T-cell (primary cell): ENCODE results near the gene DOCK7. TPM values are rescaled to one million over a fixed set of nuclear protein-coding genes. Genes with fewer than 3 reads are reported as not detected.
A peak's percentile ranks its signal among the peaks of the same experiment; 100 is the strongest.

Experiments
- ATAC-seq, 4 experiments: fragments of 200-7000 bp in 3 of 4; fragments of 150-1000 bp in 1 of 4; cut with Tn5 transposase; replicated peaks in 1 of 4; 1 replicate in 3 of 4; 2 replicates in 1 of 4; pipeline ENCODE4 v1.10.0; 2021; ENCODE audit warnings: moderate library complexity in 3 of 4, mild to moderate bottlenecking in 2 of 4, moderate number of reproducible peaks in 1 of 4
- CTCF ChIA-PET, 2 donors: fragments of 300-600 bp; sonication (Branson Sonifier 250); formaldehyde crosslinking; loops; one replicate each; lab custom pipeline; 2022; ENCODE audit warnings: antibody characterized with exemption in 2 of 2; lab: Charles Lee
- POLR2A ChIA-PET, 2 donors: fragments of 300-600 bp; sonication (Branson Sonifier 250); formaldehyde crosslinking; loops; one replicate each; lab custom pipeline; 2022; ENCODE audit warnings: antibody characterized with exemption in 2 of 2; lab: Charles Lee
- DNase-seq, 35 experiments: peaks; one replicate each; pipeline versions ENCODE4 v3.0.0 to v3.0.0-alpha.2; 2013 to 2023
- H3K27ac ChIP-seq: one replicate; pipeline ENCODE4 v1.5.1; 2013; ENCODE audit warnings: low read length
- H3K27me3 ChIP-seq, 2 experiments: replicated peaks in 1 of 2; 1 replicate in 1 of 2; 2 replicates in 1 of 2; pipeline versions ENCODE4 v1.6.1 to v1.7.0; 2013; ENCODE audit warnings: low read length in 1 of 2, mixed read lengths in 1 of 2; ENCODE audit not compliant: control insufficient read depth in 2 of 2, insufficient read depth in 2 of 2; ENCODE audit errors: extremely low read depth in 1 of 2
- H3K36me3 ChIP-seq, 2 donors: 1 replicate in 1 of 2; 2 replicates in 1 of 2; pipeline versions ENCODE4 v1.6.1 to v1.7.0; 2013; ENCODE audit warnings: low read length in 1 of 2; ENCODE audit not compliant: control insufficient read depth in 2 of 2, insufficient read depth in 1 of 2; ENCODE audit errors: extremely low read depth in 1 of 2
- H3K4me1 ChIP-seq, 2 experiments: 1 replicate in 1 of 2; 2 replicates in 1 of 2; pipeline versions ENCODE4 v1.6.1 to v1.7.0; 2013; ENCODE audit warnings: low read length in 2 of 2, mixed read lengths in 1 of 2; ENCODE audit not compliant: insufficient read depth in 2 of 2, control insufficient read depth in 1 of 2; ENCODE audit errors: extremely low read depth in 1 of 2
- H3K4me3 ChIP-seq, 2 donors: 1 replicate in 1 of 2; 2 replicates in 1 of 2; pipeline versions ENCODE4 v1.5.1 to v1.7.0; 2013; ENCODE audit warnings: mild to moderate bottlenecking in 2 of 2, low read length in 1 of 2, moderate library complexity in 1 of 2; ENCODE audit not compliant: control insufficient read depth in 1 of 2; ENCODE audit errors: extremely low read depth in 1 of 2
- H3K9me3 ChIP-seq: 2 replicates; pipeline ENCODE4 v1.7.0; 2013
- H3K27ac Mint-ChIP-seq, 2 donors: one replicate each; pipeline ENCODE4 v1.8.0; 2020 to 2021; ENCODE audit warnings: mild to moderate bottlenecking in 2 of 2, mixed read lengths in 2 of 2
- H3K27me3 Mint-ChIP-seq, 2 donors: one replicate each; pipeline ENCODE4 v1.8.0; 2021 to 2022; ENCODE audit warnings: mixed read lengths in 2 of 2
- H3K36me3 Mint-ChIP-seq: one replicate; pipeline ENCODE4 v1.8.0; 2021; ENCODE audit warnings: mixed read lengths
- H3K4me1 Mint-ChIP-seq, 3 donors: one replicate each; pipeline ENCODE4 v1.8.0; 2020 to 2022; ENCODE audit warnings: mixed read lengths in 3 of 3, mild to moderate bottlenecking in 1 of 3
- H3K4me3 Mint-ChIP-seq, 3 donors: one replicate each; pipeline ENCODE4 v1.8.0; 2020 to 2022; ENCODE audit warnings: mild to moderate bottlenecking in 3 of 3, mixed read lengths in 3 of 3, moderate library complexity in 3 of 3
- H3K9me3 Mint-ChIP-seq, 3 donors: one replicate each; pipeline ENCODE4 v1.8.0; 2020 to 2022; ENCODE audit warnings: mixed read lengths in 3 of 3
- WGBS: methylation state at CpG from one replicate; pipeline ENCODE4 v1.1.5; 2013; ENCODE audit warnings: missing lambda C conversion rate; ENCODE audit not compliant: insufficient coverage; 5-methylcytosine and 5-hydroxymethylcytosine counted together
- total RNA-seq, 35 experiments: library from RNA in 6 of 35; stranded (reverse) in 6 of 35; fragments of 120-200 nt in 1 of 35; gene quantifications; one replicate each; pipeline versions ENCODE4 v1.2.1 to v1.2.4 and lab custom pipeline; 2013 to 2026

DOCK7 gene
- total RNA-seq, 5 donors from 2014 or later (not counting 1 experiment from before 2014, with no cell fraction given), result 8.2 to 25.6 (median 11.2) TPM

- H3K4me3 Mint-ChIP-seq, result peak overlapping the region; percentile 92 to 97 (median 96)
- no peaks in the 10 kb centered on the region for H3K9me3 Mint-ChIP-seq
- Histone ChIP-seq H3K4me1 (peaks cover 18 to 26% of the 10 kb centered on the region in 2 experiments), H3K4me3 (peak overlapping the region; percentile 61 to 85), H3K27me3 (no peaks in the 10 kb centered on the region), H3K36me3 (peaks cover 0 to 11% of the 10 kb centered on the region in 2 donors), H3K27ac (peak overlapping the region; percentile 98), H3K9me3 (no peaks in the 10 kb centered on the region)
- peaks cover 18% of the 10 kb centered on the region for H3K36me3 Mint-ChIP-seq
- peak overlapping the region; percentile 98 to 100 for H3K27ac Mint-ChIP-seq
- H3K27me3 Mint-ChIP-seq, result no peaks in the 10 kb centered on the region
- DNase-seq, result peak in 31 of 35 experiments; percentile 8 to 61 (median 29)
- under 1% methylated on average over 53 of the region's 68 CpGs for WGBS
- H3K4me1 Mint-ChIP-seq, result peaks cover 44 to 54% (median 44%) of the 10 kb centered on the region in 3 donors
- ChIA-PET CTCF (interaction anchor here in 1 of 2 donors (0.6 kb wide), 1 partner anchor 245 kb away, joined by 3 read pairs; no protein-coding TSS in a partner anchor), POLR2A (no interaction called here)
- peak in 1 of 4 experiments; percentile 1 for ATAC-seq
These were observed 250.8 kb downstream of the DOCK7 start for GRCh38 chr1:62437273-62437940.

DNA sequence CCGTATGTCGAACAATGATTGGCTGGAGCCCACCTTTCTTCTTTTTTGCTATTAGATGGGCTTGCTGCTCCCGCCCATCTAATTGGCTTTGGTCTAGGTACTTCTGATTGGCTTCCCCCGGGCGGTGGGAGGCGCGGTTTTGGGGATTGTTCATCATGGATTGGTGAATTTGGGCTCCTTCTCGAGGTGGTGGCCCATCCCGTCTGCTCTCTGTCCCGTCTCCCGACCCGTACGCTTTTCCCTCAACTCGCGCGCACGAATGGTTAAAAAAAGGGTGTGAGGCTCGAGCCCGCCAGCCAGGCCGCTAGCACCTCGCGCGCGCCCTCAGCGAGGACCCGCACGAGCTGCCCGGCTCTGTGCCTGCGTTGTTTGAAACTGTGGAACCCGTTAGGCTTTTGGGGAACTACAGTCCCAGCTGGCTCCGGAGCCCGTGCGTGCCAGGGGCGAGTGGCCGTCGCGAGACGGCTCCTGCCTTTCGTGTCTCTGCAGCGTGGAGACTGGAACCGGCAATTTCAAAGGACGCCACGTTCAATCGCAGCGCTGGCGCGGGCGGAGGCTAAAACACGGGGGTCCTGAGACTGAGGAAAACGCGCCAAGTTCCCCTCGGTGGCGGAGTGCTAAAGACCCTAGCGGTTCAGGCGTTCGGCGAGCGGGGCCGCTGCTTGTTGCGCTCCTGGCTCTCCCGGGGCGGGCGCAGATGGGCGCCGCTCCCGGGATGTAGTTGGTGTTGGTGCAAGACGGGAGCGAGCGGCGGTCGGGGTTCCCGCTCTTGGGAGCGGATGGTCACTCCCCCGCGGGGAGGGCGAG lies 251.5 kb downstream of the DOCK7 start, which contains the start of gene USP1:
USP1 (plus strand) TSS at position 584 of the 807 bp plus-strand sequence. CDS start 2,819 bp downstream, outside the sequence.
- H3K4me1 ChIP-seq, result peaks cover 18 to 26% of the 10 kb centered on the region in 2 experiments
- peak within 1 kb of the TSS; percentile 92 to 97 (median 96) for H3K4me3 Mint-ChIP-seq
- H3K4me3 ChIP-seq, result peak within 1 kb of the TSS; percentile 85 to 90
- peak within 1 kb of the TSS; percentile 98 for H3K27ac ChIP-seq
- peak within 1 kb of the TSS; percentile 98 to 100 for H3K27ac Mint-ChIP-seq
- WGBS, result under 1% methylated on average over 76 of the region's 76 CpGs
- no peaks in the 10 kb centered on the region for H3K27me3 Mint-ChIP-seq
- H3K27me3 ChIP-seq, result no peaks in the 10 kb centered on the region
- DNase-seq (peak; percentile 88 to 100 (median 99)), ATAC-seq (peak; percentile 79 to 86 (median 80))
- H3K4me1 Mint-ChIP-seq, result peaks cover 40 to 49% (median 44%) of the 10 kb centered on the region in 3 donors
- ChIA-PET POLR2A (interaction anchor here (0.6 to 1.6 kb wide), 2 partner anchors 14 to 224 kb away, joined by 5 to 8 read pairs; no protein-coding TSS in a partner anchor), CTCF (no interaction called here)
- no peaks in the 10 kb centered on the region for H3K9me3 ChIP-seq
- no peaks in the 10 kb centered on the region for H3K9me3 Mint-ChIP-seq
- H3K36me3 Mint-ChIP-seq, result peaks cover 13% of the 10 kb centered on the region
- peaks cover 0 to 8% of the 10 kb centered on the region in 2 donors for H3K36me3 ChIP-seq

- Histone ChIP-seq H3K36me3 (peaks cover 0 to 3% of the 10 kb centered on the region in 2 donors), H3K4me3 (peak overlapping the region; percentile 85 to 90), H3K9me3 (no peaks in the 10 kb centered on the region), H3K27ac (peak overlapping the region; percentile 98), H3K27me3 (no peaks in the 10 kb centered on the region), H3K4me1 (peaks cover 18 to 26% of the 10 kb centered on the region in 2 experiments)
- H3K36me3 Mint-ChIP-seq, result peaks cover 10% of the 10 kb centered on the region
- H3K27me3 Mint-ChIP-seq, result peaks cover 0 to 6% of the 10 kb centered on the region in 2 donors
- peak in 3 of 4 experiments; percentile 1 to 77 (median 75) for ATAC-seq
- H3K27ac Mint-ChIP-seq, result peak overlapping the region; percentile 98 to 100
- peak overlapping the region; percentile 92 to 97 (median 96) for H3K4me3 Mint-ChIP-seq
- peak in 12 of 35 experiments; percentile 92 to 98 (median 96) for DNase-seq
- ChIA-PET CTCF (no interaction called here), POLR2A (interaction anchor here (0.6 to 1.6 kb wide), 4 partner anchors 11 to 225 kb away, joined by 3 to 8 read pairs (median 4); no protein-coding TSS in a partner anchor)
- no peaks in the 10 kb centered on the region for H3K9me3 Mint-ChIP-seq
- under 1% methylated on average over 45 of the region's 45 CpGs for WGBS
- peaks cover 37 to 44% (median 42%) of the 10 kb centered on the region in 3 donors for H3K4me1 Mint-ChIP-seq
These were observed 252.1 kb downstream of the DOCK7 start for GRCh38 chr1:62436039-62436465.

DNA sequence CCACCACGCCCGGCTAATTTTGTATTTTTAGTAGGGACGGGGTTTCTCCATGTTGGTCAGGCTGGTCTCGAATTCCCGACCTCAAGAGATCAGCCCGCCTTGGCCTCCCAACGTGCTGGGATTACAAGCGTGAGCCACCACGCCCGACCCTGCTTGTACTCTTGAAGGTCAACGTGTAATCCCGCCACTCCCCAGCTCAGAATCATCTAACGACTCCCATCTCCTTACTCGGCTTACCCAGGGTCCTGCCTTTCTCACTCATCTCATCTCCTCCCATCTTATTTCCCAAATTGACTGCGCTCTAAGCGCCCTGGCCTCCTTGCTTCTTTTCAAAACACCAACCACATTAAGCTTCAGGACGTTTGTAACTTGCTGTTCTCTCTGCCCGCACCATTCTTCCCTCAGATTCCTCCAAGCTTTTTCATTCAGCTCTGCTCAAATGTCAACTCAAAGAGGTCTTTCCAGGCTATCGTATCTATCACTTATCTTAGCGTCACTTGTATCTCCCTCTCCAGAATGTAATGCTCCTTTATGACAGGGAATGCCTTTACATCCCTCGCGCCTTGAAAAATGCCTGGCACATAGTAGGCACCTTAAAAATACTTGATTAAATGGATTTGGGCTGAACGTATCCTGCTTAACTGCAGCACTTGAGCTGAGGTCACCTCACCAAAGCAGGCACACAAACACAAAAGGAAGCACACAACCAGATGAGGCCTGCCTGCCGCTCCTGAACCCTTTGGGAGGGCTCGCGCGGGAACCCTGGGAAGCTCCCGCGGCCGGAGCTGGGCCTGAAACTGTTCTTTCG lies 252.8 kb downstream of the DOCK7 start:
- H3K36me3 Mint-ChIP-seq, result peaks cover 4% of the 10 kb centered on the region
- H3K27me3 Mint-ChIP-seq, result peaks cover 0 to 11% of the 10 kb centered on the region in 2 donors
- H3K4me1 ChIP-seq, result peaks cover 16 to 23% of the 10 kb centered on the region in 2 experiments
- POLR2A ChIA-PET, result interaction anchor here (0.5 to 1.6 kb wide), 5 partner anchors 12 to 1382 kb away, joined by 3 to 8 read pairs (median 3); no protein-coding TSS in a partner anchor
- peak overlapping the region; percentile 98 for H3K27ac ChIP-seq
- peak in 3 of 35 experiments; percentile 4 to 12 (median 11) for DNase-seq
- WGBS, result 58% methylated on average over 27 of the region's 31 CpGs
- peak in 1 of 4 experiments; percentile 0 for ATAC-seq
- peaks cover 0 to 1% of the 10 kb centered on the region in 2 donors for H3K36me3 ChIP-seq
- no peaks in the 10 kb centered on the region for H3K9me3 Mint-ChIP-seq
- H3K4me1 Mint-ChIP-seq, result peaks cover 31 to 38% (median 36%) of the 10 kb centered on the region in 3 donors
- H3K4me3 ChIP-seq, result peak overlapping the region; percentile 85 to 90
- CTCF ChIA-PET, result interaction anchor here in 1 of 2 donors (0.6 kb wide), 1 partner anchor 1424 kb away, joined by 3 read pairs; no protein-coding TSS in a partner anchor
- no peaks in the 10 kb centered on the region for H3K9me3 ChIP-seq
- H3K4me3 Mint-ChIP-seq, result peak overlapping the region; percentile 92 to 97 (median 96)
- H3K27me3 ChIP-seq, result no peaks in the 10 kb centered on the region
- peak overlapping the region; percentile 98 to 100 for H3K27ac Mint-ChIP-seq

DNA sequence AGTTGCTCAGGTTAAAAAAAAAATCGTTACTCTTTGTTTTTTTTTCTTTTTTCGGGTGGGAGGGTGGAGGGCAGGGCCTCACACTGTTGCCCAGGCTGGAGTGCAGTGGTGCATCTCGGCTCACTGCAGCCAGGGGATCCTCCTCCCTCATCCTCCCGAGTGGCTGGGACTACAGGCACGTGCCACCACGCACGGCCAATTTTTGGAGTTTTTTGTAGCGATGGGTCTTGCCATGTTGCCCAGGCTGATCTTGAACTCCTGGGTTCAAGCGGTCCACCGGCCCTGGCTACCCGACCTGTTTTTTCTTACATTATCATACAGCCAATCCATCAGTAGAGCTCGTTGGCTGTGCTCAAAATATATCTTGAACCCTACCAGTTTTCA lies 253.6 kb downstream of the DOCK7 start:
- CTCF ChIA-PET, result interaction anchor here in 1 of 2 donors (0.6 kb wide), 1 partner anchor 1425 kb away, joined by 3 read pairs; no protein-coding TSS in a partner anchor
- H3K4me3 Mint-ChIP-seq, result peak overlapping the region; percentile 92 to 97 (median 96)
- Histone ChIP-seq H3K9me3 (no peaks in the 10 kb centered on the region), H3K4me1 (peaks cover 16 to 18% of the 10 kb centered on the region in 2 experiments), H3K27ac (no peak overlapping the region), H3K27me3 (no peaks in the 10 kb centered on the region), H3K36me3 (no peaks in the 10 kb centered on the region), H3K4me3 (no peak overlapping the region)
- no peaks in the 10 kb centered on the region for H3K9me3 Mint-ChIP-seq
- POLR2A ChIA-PET, result interaction anchor here (0.5 to 0.6 kb wide), 2 partner anchors 290 to 1382 kb away, joined by 3 read pairs; no protein-coding TSS in a partner anchor
- no peaks in the 10 kb centered on the region for H3K36me3 Mint-ChIP-seq
- 99% methylated on average over 10 of the region's 12 CpGs for WGBS
- no peak for ATAC-seq
- H3K27me3 Mint-ChIP-seq, result peaks cover 0 to 12% of the 10 kb centered on the region in 2 donors
- H3K4me1 Mint-ChIP-seq, result peaks cover 22 to 30% (median 28%) of the 10 kb centered on the region in 3 donors
- peak overlapping the region; percentile 39 to 67 for H3K27ac Mint-ChIP-seq
- no peak for DNase-seq
